Measurements from ENCODE around the gene CAPNS1. TPM values are rescaled to one million over a fixed set of nuclear protein-coding genes. Genes with fewer than 3 reads are reported as not detected.

CAPNS1 gene
- total and polyA plus RNA-seq, 2 of the 4 experiments (the other 2 are of a cell fraction), result 436 to 988 TPM

DNA sequence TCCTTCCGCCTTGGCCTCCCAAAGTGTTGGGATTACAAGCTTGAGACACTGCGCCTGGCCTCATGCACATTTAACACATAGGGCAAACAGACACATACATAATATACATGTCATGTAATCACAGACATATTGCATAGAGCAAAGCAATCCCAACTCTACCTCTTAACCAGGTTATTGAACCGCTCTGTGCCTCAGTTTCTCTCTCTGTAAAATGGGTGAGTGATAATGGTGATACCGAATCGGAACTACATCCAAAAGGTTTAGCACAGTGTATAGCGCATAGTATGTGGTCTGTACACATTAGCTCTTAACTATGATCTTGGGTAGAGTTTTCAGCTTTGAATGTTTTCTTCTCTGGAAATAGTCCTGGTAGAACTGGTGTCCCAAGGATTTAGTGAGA is 4.8 kb downstream of the CAPNS1 start:
- POLR2A ChIA-PET (ENCODE audit: unreplicated experiment), result no interaction called here
- Histone ChIP-seq H3K56ac (ENCODE audit: extremely low read depth, insufficient read depth, low read length) (no peak overlapping the region), H3K79me1 (ENCODE audit: low read depth in 1 of 2, low read length in 2 of 2) (peaks cover 41 to 68% of the 10 kb centered on the region in 2 experiments), H3K9me1 (ENCODE audit: insufficient read depth, low read length) (peaks cover 13% of the 10 kb centered on the region), H2AK9ac (replicated peaks; ENCODE audit: low read depth, low read length, poor library complexity) (no peak overlapping the region), H2BK20ac (ENCODE audit: low read depth, low read length) (no peak overlapping the region), H2AFZ (replicated peaks; ENCODE audit: low read length, poor library complexity) (no peak overlapping the region), H4K91ac (ENCODE audit: insufficient read depth, low read depth, low read length) (no peak overlapping the region), H2BK120ac (ENCODE audit: low read depth, low read length) (no peak overlapping the region), H3K27ac (ENCODE audit: insufficient read depth, low read length) (no peak overlapping the region), H3K4me3 (ENCODE audit: insufficient read depth, low read depth, low read length) (no peak overlapping the region), H3K4me1 (ENCODE audit: control insufficient read depth, insufficient read depth, low read length) (peaks cover 4% of the 10 kb centered on the region; the same call in 1 of the 2 replicates), H3K4me2 (ENCODE audit: low read depth, low read length) (no peak overlapping the region), H3K4ac (ENCODE audit: low read depth, low read length) (no peak overlapping the region), H3K9me3 (ENCODE audit: control insufficient read depth, insufficient read depth, low read length) (no peaks in the 10 kb centered on the region), H3K9ac (ENCODE audit: low read depth, low read length) (no peak overlapping the region), H4K5ac (ENCODE audit: low read depth, low read length) (no peak overlapping the region), H3K36me3 (ENCODE audit: control insufficient read depth, insufficient read depth, low read length) (peaks cover 59% of the 10 kb centered on the region), H2BK5ac (ENCODE audit: low read depth, low read length, poor library complexity, severe bottlenecking) (no peak overlapping the region), H3K18ac (ENCODE audit: low read depth, low read length) (no peak overlapping the region), H3K23ac (ENCODE audit: low read depth, low read length) (no peak overlapping the region), H4K20me1 (ENCODE audit: insufficient read depth, low read length) (peaks cover 36% of the 10 kb centered on the region), H3K27me3 (ENCODE audit: control insufficient read depth, insufficient read depth, low read length) (no peaks in the 10 kb centered on the region), H2AK5ac (ENCODE audit: low read depth, low read length) (no peak overlapping the region), H3K14ac (replicated peaks; ENCODE audit: low read depth, low read length) (no peak overlapping the region), H4K8ac (ENCODE audit: low read depth in 2 of 2, low read length in 2 of 2) (no peak overlapping the region), H2BK15ac (ENCODE audit: low read depth, low read length) (no peak overlapping the region)
- no peak for ATAC-seq (ENCODE audit: low read depth)
- no peak for DNase-seq
- WGBS, 2 experiments (ENCODE audit: extremely low coverage in 2 of 2, insufficient read length in 1 of 2), result 100% methylated on average over 1 of the region's 6 CpGs; no CpG with 5 or more reads in 1 of the 2 experiments
- BruUV-seq (replicated peaks), result no TSS peak
- TF ChIP-seq, protein P1, sequence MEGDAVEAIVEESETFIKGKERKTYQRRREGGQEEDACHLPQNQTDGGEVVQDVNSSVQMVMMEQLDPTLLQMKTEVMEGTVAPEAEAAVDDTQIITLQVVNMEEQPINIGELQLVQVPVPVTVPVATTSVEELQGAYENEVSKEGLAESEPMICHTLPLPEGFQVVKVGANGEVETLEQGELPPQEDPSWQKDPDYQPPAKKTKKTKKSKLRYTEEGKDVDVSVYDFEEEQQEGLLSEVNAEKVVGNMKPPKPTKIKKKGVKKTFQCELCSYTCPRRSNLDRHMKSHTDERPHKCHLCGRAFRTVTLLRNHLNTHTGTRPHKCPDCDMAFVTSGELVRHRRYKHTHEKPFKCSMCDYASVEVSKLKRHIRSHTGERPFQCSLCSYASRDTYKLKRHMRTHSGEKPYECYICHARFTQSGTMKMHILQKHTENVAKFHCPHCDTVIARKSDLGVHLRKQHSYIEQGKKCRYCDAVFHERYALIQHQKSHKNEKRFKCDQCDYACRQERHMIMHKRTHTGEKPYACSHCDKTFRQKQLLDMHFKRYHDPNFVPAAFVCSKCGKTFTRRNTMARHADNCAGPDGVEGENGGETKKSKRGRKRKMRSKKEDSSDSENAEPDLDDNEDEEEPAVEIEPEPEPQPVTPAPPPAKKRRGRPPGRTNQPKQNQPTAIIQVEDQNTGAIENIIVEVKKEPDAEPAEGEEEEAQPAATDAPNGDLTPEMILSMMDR (conservative IDR thresholded peaks at IDR 0.05; ENCODE audit: low read depth, low read length), result no peak
- CTCF ChIA-PET, result interaction anchor here (0.6 to 1.0 kb wide), 3 partner anchors 9 to 67 kb away, joined by 3 to 4 read pairs (median 4); no protein-coding TSS in a partner anchor
- dilution Hi-C loops (cut with HindIII; ENCODE audit: low sequenced_read_pairs, unreplicated experiment), result no loop called here
- intact Hi-C loops (cut with micrococcal nuclease), result no loop called here
- in situ Hi-C loops (cut with MboI; ENCODE audit: low sequenced_read_pairs), result no loop called here
